HCT116 (cell line): ENCODE results near the gene TTLL4.

Experiments used
- CTCF ChIP-seq, 3 experiments: fragments of 200-600 bp in 1 of 3; sonication (generic) in 1 of 3; IDR thresholded peaks in 2 of 3; conservative IDR thresholded peaks in 1 of 3; 2 replicates each; pipeline ENCODE4 v1.5.1; 2012 to 2017; ENCODE audit warnings: low read depth in 2 of 3, low read length in 2 of 3, antibody characterized with exemption in 1 of 3, borderline replicate concordance in 1 of 3, control low read depth in 1 of 3, mild to moderate bottlenecking in 1 of 3, mixed read lengths in 1 of 3, mixed run types in 1 of 3, moderate library complexity in 1 of 3; ENCODE audit not compliant: insufficient read depth in 1 of 3
- EZH2 ChIP-seq: fragments of 200-600 bp; sonication (generic); IDR thresholded peaks from 2 replicates; pipeline ENCODE4 v1.6.1; 2017; ENCODE audit warnings: antibody characterized with exemption, mixed run types
- JUND ChIP-seq: IDR thresholded peaks from 2 replicates; pipeline ENCODE4 v1.6.1; 2012
- POLR2A ChIP-seq: IDR thresholded peaks from 2 replicates; pipeline ENCODE4 v1.7.0; 2011; ENCODE audit warnings: borderline replicate concordance; ENCODE audit not compliant: insufficient read depth, insufficient read length; ENCODE audit errors: extremely low read depth
- POLR2AphosphoS5 ChIP-seq: IDR thresholded peaks from 2 replicates; pipeline ENCODE4 v1.6.1; 2011; ENCODE audit warnings: mild to moderate bottlenecking, low read depth, low read length, moderate library complexity
- RAD21 ChIP-seq: IDR thresholded peaks from 2 replicates; pipeline ENCODE4 v1.6.1; 2012; ENCODE audit warnings: low read depth, mild to moderate bottlenecking
- SIN3A ChIP-seq: IDR thresholded peaks from 2 replicates; pipeline ENCODE4 v1.6.1; 2012; ENCODE audit warnings: low read depth
- SRF ChIP-seq: IDR thresholded peaks from 2 replicates; pipeline ENCODE4 v1.6.1; 2012; ENCODE audit warnings: low read depth
- YY1 ChIP-seq: IDR thresholded peaks from 2 replicates; pipeline ENCODE4 v1.6.1; 2011; ENCODE audit warnings: low read length, low read depth, moderate library complexity, mild to moderate bottlenecking; ENCODE audit not compliant: insufficient replicate concordance; ENCODE audit errors: extremely low read depth
- ZFX ChIP-seq: fragments of 450-650 bp; IDR thresholded peaks from 2 replicates; pipeline ENCODE4 v1.6.1; 2017
- ZNF274 ChIP-seq: fragments of 200-500 bp; sonication (Bioruptor generic); IDR thresholded peaks from 2 replicates; pipeline ENCODE4 v1.6.1; 2014; ENCODE audit warnings: mild to moderate bottlenecking, low read depth, low read length, inconsistent platforms
- TF ChIP-seq, protein P1 (sequence below): IDR thresholded peaks from 2 replicates; pipeline ENCODE4 v1.6.1; 2012
- TF ChIP-seq, protein P2 (sequence below): IDR thresholded peaks from 2 replicates; pipeline ENCODE4 v1.6.1; 2012; ENCODE audit warnings: low read depth

DNA sequence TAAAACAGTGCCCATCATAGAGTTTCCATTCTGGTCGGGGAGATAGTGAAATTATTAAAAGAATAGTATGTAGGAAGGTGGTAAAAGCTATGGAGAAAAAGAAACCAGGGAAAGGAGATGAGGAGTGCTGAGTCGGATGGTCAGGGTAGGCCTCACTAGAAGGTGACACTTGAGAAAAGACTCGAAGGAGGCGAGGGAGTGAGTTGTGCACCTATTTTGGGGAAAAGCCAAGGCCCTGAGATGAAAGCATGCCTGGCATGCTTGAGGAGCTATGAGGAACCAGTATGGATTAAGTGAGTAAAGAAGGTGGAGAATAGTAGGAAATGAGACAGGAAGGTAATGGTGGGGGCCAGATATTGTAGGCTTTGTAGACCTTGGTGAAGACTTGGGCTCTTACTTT, 7.3 kb upstream of the TTLL4 start:
- TF ChIP-seq CTCF (IDR thresholded peaks at IDR 0.05 in 2 of 3, conservative IDR thresholded peaks at IDR 0.05 in 1 of 3; ENCODE audit: borderline replicate concordance in 1 of 3, insufficient read depth in 1 of 3, low read depth in 2 of 3, low read length in 2 of 3): no peak
- no peak for TF ChIP-seq ZFX
- TF ChIP-seq, protein P1, sequence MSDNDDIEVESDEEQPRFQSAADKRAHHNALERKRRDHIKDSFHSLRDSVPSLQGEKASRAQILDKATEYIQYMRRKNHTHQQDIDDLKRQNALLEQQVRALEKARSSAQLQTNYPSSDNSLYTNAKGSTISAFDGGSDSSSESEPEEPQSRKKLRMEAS: no peak
- no peak for TF ChIP-seq POLR2AphosphoS5
- no peak for TF ChIP-seq RAD21
- TF ChIP-seq ZNF274: no peak
- TF ChIP-seq POLR2A: no peak
- TF ChIP-seq, protein P2, sequence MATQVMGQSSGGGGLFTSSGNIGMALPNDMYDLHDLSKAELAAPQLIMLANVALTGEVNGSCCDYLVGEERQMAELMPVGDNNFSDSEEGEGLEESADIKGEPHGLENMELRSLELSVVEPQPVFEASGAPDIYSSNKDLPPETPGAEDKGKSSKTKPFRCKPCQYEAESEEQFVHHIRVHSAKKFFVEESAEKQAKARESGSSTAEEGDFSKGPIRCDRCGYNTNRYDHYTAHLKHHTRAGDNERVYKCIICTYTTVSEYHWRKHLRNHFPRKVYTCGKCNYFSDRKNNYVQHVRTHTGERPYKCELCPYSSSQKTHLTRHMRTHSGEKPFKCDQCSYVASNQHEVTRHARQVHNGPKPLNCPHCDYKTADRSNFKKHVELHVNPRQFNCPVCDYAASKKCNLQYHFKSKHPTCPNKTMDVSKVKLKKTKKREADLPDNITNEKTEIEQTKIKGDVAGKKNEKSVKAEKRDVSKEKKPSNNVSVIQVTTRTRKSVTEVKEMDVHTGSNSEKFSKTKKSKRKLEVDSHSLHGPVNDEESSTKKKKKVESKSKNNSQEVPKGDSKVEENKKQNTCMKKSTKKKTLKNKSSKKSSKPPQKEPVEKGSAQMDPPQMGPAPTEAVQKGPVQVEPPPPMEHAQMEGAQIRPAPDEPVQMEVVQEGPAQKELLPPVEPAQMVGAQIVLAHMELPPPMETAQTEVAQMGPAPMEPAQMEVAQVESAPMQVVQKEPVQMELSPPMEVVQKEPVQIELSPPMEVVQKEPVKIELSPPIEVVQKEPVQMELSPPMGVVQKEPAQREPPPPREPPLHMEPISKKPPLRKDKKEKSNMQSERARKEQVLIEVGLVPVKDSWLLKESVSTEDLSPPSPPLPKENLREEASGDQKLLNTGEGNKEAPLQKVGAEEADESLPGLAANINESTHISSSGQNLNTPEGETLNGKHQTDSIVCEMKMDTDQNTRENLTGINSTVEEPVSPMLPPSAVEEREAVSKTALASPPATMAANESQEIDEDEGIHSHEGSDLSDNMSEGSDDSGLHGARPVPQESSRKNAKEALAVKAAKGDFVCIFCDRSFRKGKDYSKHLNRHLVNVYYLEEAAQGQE: no peak
- no peak for TF ChIP-seq SIN3A
- TF ChIP-seq JUND: no peak
- no peak for TF ChIP-seq YY1
- TF ChIP-seq EZH2: no peak
- no peak for TF ChIP-seq SRF
